Keratinocyte (primary cell): ENCODE measurements around the gene ANGPT4. TPM values are rescaled to one million over a fixed set of nuclear protein-coding genes. Genes with fewer than 3 reads are reported as not detected.

Source experiments
- DNase-seq: peaks from one replicate; pipeline ENCODE4 v3.0.0-alpha.2; 2011; ENCODE audit warnings: low read depth, missing footprints, low spot score
- FAIRE-seq: peaks from 2 replicates; lab custom pipeline; 2011; peaks lifted over from hg19 to GRCh38; lab: Jason Lieb, UNC
- H2AFZ ChIP-seq: 2 replicates; pipeline ENCODE4 v1.6.0; 2012; ENCODE audit warnings: low read length, control low read depth, inconsistent platforms; ENCODE audit not compliant: control insufficient read depth
- H3K27ac ChIP-seq: 2 replicates; pipeline ENCODE4 v1.5.1; 2011; ENCODE audit warnings: low read length; ENCODE audit not compliant: control insufficient read depth, insufficient read depth
- H3K27me3 ChIP-seq: 3 replicates; pipeline ENCODE4 v1.6.0; 2011; ENCODE audit warnings: low read length; ENCODE audit not compliant: control insufficient read depth, insufficient read depth; ENCODE audit errors: extremely low read depth
- H3K36me3 ChIP-seq, 2 experiments: 2 replicates in 1 of 2; 3 replicates in 1 of 2; pipeline ENCODE4 v1.5.1; 2011; ENCODE audit warnings: low read length in 2 of 2, mild to moderate bottlenecking in 1 of 2; ENCODE audit not compliant: control insufficient read depth in 2 of 2, insufficient read depth in 2 of 2; ENCODE audit errors: extremely low read depth in 1 of 2
- H3K4me1 ChIP-seq: 3 replicates; pipeline ENCODE4 v1.5.1; 2011; ENCODE audit warnings: low read length; ENCODE audit not compliant: control insufficient read depth, insufficient read depth; ENCODE audit errors: extremely low read depth
- H3K4me2 ChIP-seq: 3 replicates; pipeline ENCODE4 v1.6.0; 2011; ENCODE audit warnings: low read depth, low read length; ENCODE audit not compliant: control insufficient read depth, insufficient read depth; ENCODE audit errors: extremely low read depth
- H3K4me3 ChIP-seq, 3 experiments: fragments of 200-600 bp in 1 of 3; sonication (generic) in 1 of 3; 2 replicates in 2 of 3; 3 replicates in 1 of 3; pipeline ENCODE4 v1.5.1; 2011 to 2016; ENCODE audit warnings: low read length in 3 of 3, mild to moderate bottlenecking in 3 of 3, control low read depth in 2 of 3, inconsistent platforms in 1 of 3, low read depth in 1 of 3, mixed read lengths in 1 of 3, mixed run types in 1 of 3, moderate library complexity in 1 of 3; ENCODE audit not compliant: control insufficient read depth in 2 of 3, insufficient read depth in 2 of 3; ENCODE audit errors: extremely low read depth in 1 of 3
- H3K79me2 ChIP-seq: 2 replicates; pipeline ENCODE4 v1.6.0; 2012; ENCODE audit warnings: low read length; ENCODE audit not compliant: control insufficient read depth, insufficient read depth
- H3K9ac ChIP-seq: 3 replicates; pipeline ENCODE4 v1.6.0; 2011; ENCODE audit warnings: low read length; ENCODE audit not compliant: control insufficient read depth, insufficient read depth; ENCODE audit errors: extremely low read depth
- H3K9me1 ChIP-seq: 3 replicates; pipeline ENCODE4 v1.6.0; 2011; ENCODE audit warnings: low read length; ENCODE audit not compliant: control insufficient read depth, insufficient read depth; ENCODE audit errors: extremely low read depth
- H3K9me3 ChIP-seq: 2 replicates; pipeline ENCODE4 v1.5.1; 2012; ENCODE audit warnings: low read depth, low read length; ENCODE audit not compliant: control insufficient read depth
- H4K20me1 ChIP-seq: 3 replicates; pipeline ENCODE4 v1.6.0; 2011; ENCODE audit warnings: low read length; ENCODE audit not compliant: control insufficient read depth, insufficient read depth; ENCODE audit errors: extremely low read depth
- CTCF ChIP-seq, 3 experiments: IDR thresholded peaks in 1 of 3; conservative IDR thresholded peaks in 1 of 3; optimal IDR thresholded peaks in 1 of 3; 2 replicates in 2 of 3; 3 replicates in 1 of 3; pipeline versions ENCODE3 to v1.5.1; 2011; ENCODE audit warnings: low read length in 3 of 3, mild to moderate bottlenecking in 3 of 3, moderate library complexity in 2 of 3, control low read depth in 1 of 3, inconsistent platforms in 1 of 3; ENCODE audit not compliant: insufficient read depth in 2 of 3; ENCODE audit errors: extremely low read depth in 1 of 3
- EZH2 ChIP-seq: IDR thresholded peaks from one replicate; pipeline ENCODE4 v1.6.1; 2012; ENCODE audit warnings: inconsistent platforms, mild to moderate bottlenecking, low read length, moderate library complexity
- dilution Hi-C: fragments of 300-500 bp; cut with MboI; formaldehyde crosslinking; loops from one replicate; pipeline ENCODE4 v1.7.0; 2020; ENCODE audit warnings: low sequenced_read_pairs; ENCODE audit not compliant: extremely low pct_ligation_motif_present
- polyA plus RNA-seq, 5 experiments: library from polyadenylated mRNA; depleted of rRNA in 3 of 5; stranded (reverse) in 3 of 5; stranded (forward) in 1 of 5; unstranded in 1 of 5; fragments of >200 nt; gene quantifications; 1 replicate in 1 of 5; 2 replicates in 3 of 5; 3 replicates in 1 of 5; pipeline versions ENCODE4 v1.2.1 to v1.2.3, GENCODE V29; 2011 to 2012; ENCODE audit warnings: missing spikeins in 2 of 5, low read depth in 1 of 5, low replicate concordance in 1 of 5

Gene ANGPT4
- polyA plus RNA-seq, 1 donor (not counting 4 experiments of a cell fraction or from before 2014, with no cell fraction given): not detected

- no peaks in the 10 kb centered on the region for H3K27me3 ChIP-seq
- H3K27ac ChIP-seq: no peak overlapping the region
- no peak overlapping the region for H2AFZ ChIP-seq
- H3K9me3 ChIP-seq: no peaks in the 10 kb centered on the region
- dilution Hi-C loops: no loop called here
- H3K4me1 ChIP-seq: no peaks in the 10 kb centered on the region
- no peak overlapping the region for H3K9ac ChIP-seq
- H3K9me1 ChIP-seq: no peaks in the 10 kb centered on the region
- no peak for FAIRE-seq
- H3K4me3 ChIP-seq: no peak overlapping the region
- no peak for DNase-seq
- no peak overlapping the region for H3K4me2 ChIP-seq
- H4K20me1 ChIP-seq: no peaks in the 10 kb centered on the region
- no peaks in the 10 kb centered on the region for H3K36me3 ChIP-seq
- H3K79me2 ChIP-seq: no peaks in the 10 kb centered on the region
- TF ChIP-seq CTCF (optimal IDR thresholded peaks at IDR 0.05 in 1 of 3, IDR thresholded peaks at IDR 0.05 in 1 of 3, conservative IDR thresholded peaks at IDR 0.05 in 1 of 3; ENCODE audit: extremely low read depth in 1 of 3, insufficient read depth in 2 of 3, low read length in 3 of 3) (no peak), EZH2 (no peak)
Observed at GRCh38 chr20:946826-947225, 30.7 kb upstream of the ANGPT4 start.

DNA sequence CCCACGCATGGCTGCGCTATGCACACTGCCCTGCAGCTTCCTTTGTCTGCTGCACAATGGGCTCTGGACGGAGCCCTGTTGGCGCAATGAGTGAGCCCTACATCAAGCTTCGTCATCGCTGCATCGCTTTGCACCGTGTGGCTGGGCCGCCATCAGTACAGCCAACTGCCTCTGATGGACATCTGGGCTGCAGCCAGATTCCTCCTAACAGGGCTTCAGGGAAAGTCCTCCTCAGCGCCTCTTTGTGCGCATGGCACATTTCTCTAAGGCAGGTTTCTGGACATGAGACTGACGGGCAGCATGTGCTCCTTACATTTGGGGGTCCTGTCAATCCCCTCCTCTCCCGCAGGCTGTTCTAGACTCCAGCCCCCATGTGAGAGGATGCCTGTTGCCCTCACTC, 29.7 kb upstream of the ANGPT4 start:
- TF ChIP-seq EZH2 (no peak), CTCF (optimal IDR thresholded peaks at IDR 0.05 in 1 of 3, IDR thresholded peaks at IDR 0.05 in 1 of 3, conservative IDR thresholded peaks at IDR 0.05 in 1 of 3; ENCODE audit: extremely low read depth in 1 of 3, insufficient read depth in 2 of 3, low read length in 3 of 3) (no peak)
- Histone ChIP-seq H3K9me3 (no peaks in the 10 kb centered on the region), H3K27ac (no peak overlapping the region), H2AFZ (no peak overlapping the region), H3K4me2 (no peak overlapping the region), H3K79me2 (no peaks in the 10 kb centered on the region), H3K36me3 (no peaks in the 10 kb centered on the region), H3K9me1 (no peaks in the 10 kb centered on the region), H3K4me1 (no peaks in the 10 kb centered on the region), H3K27me3 (no peaks in the 10 kb centered on the region), H3K9ac (no peak overlapping the region), H4K20me1 (no peaks in the 10 kb centered on the region), H3K4me3 (no peak overlapping the region)
- DNase-seq: no peak
- dilution Hi-C loops: no loop called here
- FAIRE-seq: no peak
